ENCODE measurements around the gene TMEM95. TPM values are rescaled to one million over a fixed set of nuclear protein-coding genes. Genes with fewer than 3 reads are reported as not detected.

Gene TMEM95
- total and polyA plus RNA-seq, 8 donors: not detected

GRCh38 chr17:7351665-7352502 is 3.1 kb upstream of the TMEM95 start, which contains the start of gene KCTD11:
Gene KCTD11, plus strand, starts transcription at chr17:7352162.
- TF ChIP-seq, protein P1, sequence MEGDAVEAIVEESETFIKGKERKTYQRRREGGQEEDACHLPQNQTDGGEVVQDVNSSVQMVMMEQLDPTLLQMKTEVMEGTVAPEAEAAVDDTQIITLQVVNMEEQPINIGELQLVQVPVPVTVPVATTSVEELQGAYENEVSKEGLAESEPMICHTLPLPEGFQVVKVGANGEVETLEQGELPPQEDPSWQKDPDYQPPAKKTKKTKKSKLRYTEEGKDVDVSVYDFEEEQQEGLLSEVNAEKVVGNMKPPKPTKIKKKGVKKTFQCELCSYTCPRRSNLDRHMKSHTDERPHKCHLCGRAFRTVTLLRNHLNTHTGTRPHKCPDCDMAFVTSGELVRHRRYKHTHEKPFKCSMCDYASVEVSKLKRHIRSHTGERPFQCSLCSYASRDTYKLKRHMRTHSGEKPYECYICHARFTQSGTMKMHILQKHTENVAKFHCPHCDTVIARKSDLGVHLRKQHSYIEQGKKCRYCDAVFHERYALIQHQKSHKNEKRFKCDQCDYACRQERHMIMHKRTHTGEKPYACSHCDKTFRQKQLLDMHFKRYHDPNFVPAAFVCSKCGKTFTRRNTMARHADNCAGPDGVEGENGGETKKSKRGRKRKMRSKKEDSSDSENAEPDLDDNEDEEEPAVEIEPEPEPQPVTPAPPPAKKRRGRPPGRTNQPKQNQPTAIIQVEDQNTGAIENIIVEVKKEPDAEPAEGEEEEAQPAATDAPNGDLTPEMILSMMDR (IDR thresholded peaks at IDR 0.05): no peak
- peak within 1 kb of the TSS; percentile 50 to 90 for H3K4me3 ChIP-seq
- intact Hi-C loops (cut with DNase I): loop anchor here in 1 of 2 donors (10.0 kb wide), 1 partner anchor 83 kb away; the partner anchor contains the start of genes FGF11 and TMEM102

DNA sequence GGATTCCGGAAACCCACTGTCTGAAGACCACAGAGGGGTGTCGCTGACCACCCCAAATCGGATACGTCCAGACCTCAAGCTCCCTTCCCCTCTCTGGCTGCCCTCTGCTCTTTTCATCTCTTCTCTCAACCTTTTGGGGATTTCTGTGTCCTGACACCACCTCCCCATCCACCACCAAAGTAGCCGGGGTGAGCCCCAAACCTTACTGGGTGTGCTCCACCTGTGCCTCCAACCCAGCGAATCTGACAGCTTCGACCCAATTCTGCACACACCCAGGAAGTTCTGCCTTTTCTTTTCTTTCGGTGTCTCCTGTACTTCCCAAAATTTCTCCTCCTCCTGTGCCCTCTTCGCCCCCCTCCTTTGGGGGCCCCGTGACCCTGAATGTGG is 2.5 kb upstream of the TMEM95 start:
- H3K9me3 ChIP-seq: no peaks in the 10 kb centered on the region
- peak overlapping the region; percentile 92 to 97 for H3K27ac ChIP-seq
- peak overlapping the region; percentile 50 to 90 for H3K4me3 ChIP-seq
- peaks cover 0 to 14% of the 10 kb centered on the region in 2 donors for H3K36me3 ChIP-seq
- no peak for ATAC-seq
- intact Hi-C loops (cut with DNase I): loop anchor here in 1 of 2 donors (10.0 kb wide), 1 partner anchor 82 kb away; the partner anchor contains the start of genes FGF11 and TMEM102
- H3K27me3 ChIP-seq: no peaks in the 10 kb centered on the region
- no peak for DNase-seq
- H3K4me1 ChIP-seq: peaks cover 19 to 58% of the 10 kb centered on the region in 2 donors
- TF ChIP-seq, protein P1 (IDR thresholded peaks at IDR 0.05): peak in 1 of 2 donors; percentile 39

More at GRCh38 chr17:7351665-7352502, 3.1 kb upstream of the TMEM95 start, which contains the start of gene KCTD11:
- no peaks in the 10 kb centered on the region for H3K9me3 ChIP-seq
- DNase-seq (peak; percentile 85 to 96 (median 90)), ATAC-seq (peak; percentile 82)
- H3K27me3 ChIP-seq: no peaks in the 10 kb centered on the region
- peaks cover 0 to 20% of the 10 kb centered on the region in 2 donors for H3K36me3 ChIP-seq
- H3K4me1 ChIP-seq: peaks cover 19 to 58% of the 10 kb centered on the region in 2 donors
- peak within 1 kb of the TSS; percentile 92 to 97 for H3K27ac ChIP-seq

DNA sequence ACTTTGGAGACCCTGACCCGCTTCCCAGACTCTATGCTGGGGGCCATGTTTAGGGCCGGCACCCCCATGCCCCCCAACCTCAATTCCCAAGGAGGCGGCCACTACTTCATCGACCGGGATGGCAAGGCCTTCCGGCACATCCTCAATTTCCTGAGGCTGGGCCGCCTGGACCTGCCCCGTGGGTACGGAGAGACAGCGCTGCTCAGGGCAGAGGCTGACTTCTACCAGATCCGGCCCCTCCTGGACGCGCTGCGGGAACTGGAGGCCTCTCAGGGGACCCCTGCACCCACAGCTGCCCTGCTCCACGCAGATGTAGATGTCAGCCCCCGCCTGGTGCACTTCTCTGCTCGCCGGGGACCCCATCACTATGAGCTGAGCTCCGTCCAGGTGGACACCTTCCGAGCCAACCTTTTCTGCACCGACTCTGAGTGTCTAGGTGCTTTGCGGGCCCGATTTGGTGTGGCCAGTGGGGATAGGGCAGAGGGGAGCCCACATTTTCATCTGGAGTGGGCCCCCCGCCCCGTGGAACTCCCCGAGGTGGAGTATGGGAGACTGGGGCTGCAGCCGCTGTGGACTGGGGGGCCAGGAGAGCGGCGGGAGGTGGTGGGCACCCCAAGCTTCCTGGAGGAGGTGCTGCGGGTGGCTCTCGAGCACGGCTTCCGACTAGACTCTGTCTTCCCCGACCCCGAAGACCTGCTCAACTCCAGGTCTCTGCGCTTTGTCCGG is 1.9 kb upstream of the TMEM95 start:
- TF ChIP-seq, protein P1 (IDR thresholded peaks at IDR 0.05): no peak
- no peak for ATAC-seq
- intact Hi-C loops (cut with DNase I): loop anchor here in 1 of 2 donors (10.0 kb wide), 1 partner anchor 82 kb away; the partner anchor contains the start of genes FGF11 and TMEM102
- Histone ChIP-seq H3K4me1 (peaks cover 19 to 58% of the 10 kb centered on the region in 2 donors), H3K4me3 (peak overlapping the region in 1 of 2 donors; percentile 90), H3K36me3 (peaks cover 0 to 8% of the 10 kb centered on the region in 2 donors), H3K27me3 (no peaks in the 10 kb centered on the region), H3K27ac (peak overlapping the region in 1 of 2 donors; percentile 97), H3K9me3 (no peaks in the 10 kb centered on the region)
- peak in 1 of 4 donors; percentile 76 for DNase-seq

- TF ChIP-seq, protein P1 (IDR thresholded peaks at IDR 0.05): no peak
- no peak for ATAC-seq
- intact Hi-C loops (cut with DNase I): loop anchor here in 1 of 2 donors (10.0 kb wide), 1 partner anchor 80 kb away; the partner anchor contains the start of genes FGF11 and TMEM102
- peaks cover 0 to 3% of the 10 kb centered on the region in 2 donors for H3K36me3 ChIP-seq
- peak in 2 of 4 donors; percentile 27 to 43 for DNase-seq
- H3K27ac ChIP-seq: peak overlapping the region in 1 of 2 donors; percentile 33
- no peak overlapping the region for H3K4me3 ChIP-seq
- H3K27me3 ChIP-seq: no peaks in the 10 kb centered on the region
- H3K9me3 ChIP-seq: no peaks in the 10 kb centered on the region
- H3K4me1 ChIP-seq: peaks cover 19 to 57% of the 10 kb centered on the region in 2 donors
Observed at GRCh38 chr17:7354262-7354843, 603 bp upstream of the TMEM95 start.
